ENCODE data around the gene ABHD6. TPM values are rescaled to one million over a fixed set of nuclear protein-coding genes. Genes with fewer than 3 reads are reported as not detected.

Gene ABHD6
- total RNA-seq, 1 experiment from 2014 or later: 18.9 TPM

- ATAC-seq (no peak), DNase-seq (ENCODE audit: low read depth, low spot score) (no peak)
- Histone ChIP-seq H3K4me3 (ENCODE audit: low read depth in 2 of 2, low read length in 2 of 2) (peak overlapping the region in 1 of 2 experiments; percentile 77; a peak in 2 of 4 replicates), H3K27ac (ENCODE audit: low read length) (peak overlapping the region; percentile 14; the same call in 1 of the 2 replicates), H3K27me3 (ENCODE audit: control insufficient read depth, insufficient read depth, low read length) (no peaks in the 10 kb centered on the region), H3K9me3 (ENCODE audit: control insufficient read depth, insufficient read depth, low read depth, low read length) (no peaks in the 10 kb centered on the region), H3K4me1 (ENCODE audit: control insufficient read depth, insufficient read depth, low read length) (peaks cover 8% of the 10 kb centered on the region), H3K36me3 (ENCODE audit: control insufficient read depth, insufficient read depth, low read length) (no peaks in the 10 kb centered on the region)
- ChIA-PET CTCF (no interaction called here), POLR2A (no interaction called here)
- intact Hi-C loops (cut with micrococcal nuclease; ENCODE audit: unreplicated experiment) (no loop called here), in situ Hi-C loops (cut with HindIII; ENCODE audit: low pct_unique_long_range_greater_than_20kb, low sequenced_read_pairs) (no loop called here)
- TF ChIP-seq TCF7L2 (IDR thresholded peaks at IDR 0.05; ENCODE audit: low read depth, low read length) (no peak), SIN3A (IDR thresholded peaks at IDR 0.05; ENCODE audit: borderline replicate concordance, insufficient read depth, low read depth, low read length) (no peak), POLR2AphosphoS5 (IDR thresholded peaks at IDR 0.05; ENCODE audit: low read depth, low read length) (no peak), CTCF (IDR thresholded peaks at IDR 0.05) (no peak), REST (IDR thresholded peaks at IDR 0.05; ENCODE audit: insufficient read depth in 1 of 2, low read depth in 2 of 2, low read length in 1 of 2) (no peak)
- BruUV-seq (replicated peaks): TSS peak; percentile 78
These were observed 96.9 kb downstream of the ABHD6 start for GRCh38 chr3:58334506-58334884.

- in situ Hi-C loops (cut with HindIII; ENCODE audit: low pct_unique_long_range_greater_than_20kb, low sequenced_read_pairs): no loop called here
- Histone ChIP-seq H3K4me1 (ENCODE audit: control insufficient read depth, insufficient read depth, low read length) (peaks cover 8% of the 10 kb centered on the region), H3K4me3 (ENCODE audit: low read depth in 2 of 2, low read length in 2 of 2) (peak overlapping the region in 1 of 2 experiments; percentile 77; a peak in 1 of 4 replicates), H3K36me3 (ENCODE audit: control insufficient read depth, insufficient read depth, low read length) (no peaks in the 10 kb centered on the region), H3K9me3 (ENCODE audit: control insufficient read depth, insufficient read depth, low read depth, low read length) (no peaks in the 10 kb centered on the region), H3K27me3 (ENCODE audit: control insufficient read depth, insufficient read depth, low read length) (no peaks in the 10 kb centered on the region), H3K27ac (ENCODE audit: low read length) (peak overlapping the region; percentile 51; the same call in 1 of the 2 replicates)
- CTCF ChIA-PET: no interaction called here
- ATAC-seq: no peak
- no peak for DNase-seq (ENCODE audit: low read depth, low spot score)
- intact Hi-C loops (cut with micrococcal nuclease; ENCODE audit: unreplicated experiment): loop anchor here (5.0 kb wide), 1 partner anchor 77 kb away; no protein-coding TSS in a partner anchor
- POLR2A ChIA-PET: interaction anchor here (0.6 kb wide), 2 partner anchors 29 to 43 kb away, joined by 3 to 4 read pairs; no protein-coding TSS in a partner anchor
- no peak for TF ChIP-seq REST (IDR thresholded peaks at IDR 0.05; ENCODE audit: insufficient read depth in 1 of 2, low read depth in 2 of 2, low read length in 1 of 2)
- no peak for TF ChIP-seq CTCF (IDR thresholded peaks at IDR 0.05)
- BruUV-seq (replicated peaks): no TSS peak
These were observed 98.0 kb downstream of the ABHD6 start for GRCh38 chr3:58335652-58335947.

Data from Panc1 (cell line).